ENCODE results near the gene BCAS1.

The BCAS1 gene

GRCh38 chr20:54070187-54070987 is at the start of gene BCAS1:
Gene BCAS1 (minus strand): TSS chr20:54070594. CDS start chr20:54058718, 11,876 bp downstream.
- DNase-seq (ENCODE audit: low read depth in 2 of 2): no peak

- DNase-seq (ENCODE audit: low read depth in 2 of 2): no peak
Measured at GRCh38 chr20:54119744-54120143, 49.4 kb upstream of the BCAS1 start.

- DNase-seq (ENCODE audit: low read depth in 2 of 2): no peak
Measured at GRCh38 chr20:54118220-54119001, 48.0 kb upstream of the BCAS1 start.

GRCh38 chr20:54116550-54117235 is 46.3 kb upstream of the BCAS1 start:
- DNase-seq (ENCODE audit: low read depth in 2 of 2): no peak

- no peak for DNase-seq (ENCODE audit: low read depth in 2 of 2)
Measured at GRCh38 chr20:54115172-54115854, 44.9 kb upstream of the BCAS1 start.

GRCh38 chr20:54114109-54114508 is 43.7 kb upstream of the BCAS1 start:
- DNase-seq (ENCODE audit: low read depth in 2 of 2): no peak

- no peak for DNase-seq (ENCODE audit: low read depth in 2 of 2)
Measured at GRCh38 chr20:54113566-54113965, 43.2 kb upstream of the BCAS1 start.

- DNase-seq (ENCODE audit: low read depth in 2 of 2): no peak
Measured at GRCh38 chr20:54112221-54112884, 42.0 kb upstream of the BCAS1 start.

GRCh38 chr20:54111460-54111859 is 41.1 kb upstream of the BCAS1 start:
- DNase-seq (ENCODE audit: low read depth in 2 of 2): no peak

- DNase-seq (ENCODE audit: low read depth in 2 of 2): no peak
Measured at GRCh38 chr20:54110457-54110856, 40.1 kb upstream of the BCAS1 start.

GRCh38 chr20:54110041-54110440 is 39.6 kb upstream of the BCAS1 start:
- no peak for DNase-seq (ENCODE audit: low read depth in 2 of 2)

GRCh38 chr20:54108817-54109216 is 38.4 kb upstream of the BCAS1 start:
- no peak for DNase-seq (ENCODE audit: low read depth in 2 of 2)

- no peak for DNase-seq (ENCODE audit: low read depth in 2 of 2)
Measured at GRCh38 chr20:54108326-54108642, 37.9 kb upstream of the BCAS1 start.

GRCh38 chr20:54107600-54108325 is 37.4 kb upstream of the BCAS1 start:
- DNase-seq (ENCODE audit: low read depth in 2 of 2): no peak

GRCh38 chr20:54107181-54107580 is 36.8 kb upstream of the BCAS1 start:
- DNase-seq (ENCODE audit: low read depth in 2 of 2): no peak

- no peak for DNase-seq (ENCODE audit: low read depth in 2 of 2)
Measured at GRCh38 chr20:54106162-54106561, 35.8 kb upstream of the BCAS1 start.

GRCh38 chr20:54105653-54106052 is 35.3 kb upstream of the BCAS1 start:
- no peak for DNase-seq (ENCODE audit: low read depth in 2 of 2)

GRCh38 chr20:54104781-54105180 is 34.4 kb upstream of the BCAS1 start:
- no peak for DNase-seq (ENCODE audit: low read depth in 2 of 2)

- no peak for DNase-seq (ENCODE audit: low read depth in 2 of 2)
Measured at GRCh38 chr20:54103762-54104600, 33.6 kb upstream of the BCAS1 start.
